ENCODE data around the gene CRTAP.

GRCh38 chr3:33067484-33067883 lies 46.3 kb upstream of the CRTAP start:
- TF ChIP-seq CTCF (IDR thresholded peaks at IDR 0.05) (no peak), POLR2A (IDR thresholded peaks at IDR 0.05) (no peak)

All from uterus (tissue), 2 donors.